ENCODE data around the gene CDC14A.
"Not testable (repeated sequence)": the region's sequence is repeated elsewhere in the genome, so short reads cannot be mapped to it uniquely, and the experiment has no call there.

CDC14A gene

GRCh38 chr1:100404821-100405220, 52.5 kb downstream of the CDC14A start:
- no peak overlapping the region for H3K4ac ChIP-seq (ENCODE audit: low read depth in 1 of 2, low read length in 2 of 2)
- H3K9ac ChIP-seq (ENCODE audit: low read length): peak overlapping the region; percentile 28
- 93% methylated on average over 1 of the region's 2 CpGs for whole genome bisulfite sequencing

DNA sequence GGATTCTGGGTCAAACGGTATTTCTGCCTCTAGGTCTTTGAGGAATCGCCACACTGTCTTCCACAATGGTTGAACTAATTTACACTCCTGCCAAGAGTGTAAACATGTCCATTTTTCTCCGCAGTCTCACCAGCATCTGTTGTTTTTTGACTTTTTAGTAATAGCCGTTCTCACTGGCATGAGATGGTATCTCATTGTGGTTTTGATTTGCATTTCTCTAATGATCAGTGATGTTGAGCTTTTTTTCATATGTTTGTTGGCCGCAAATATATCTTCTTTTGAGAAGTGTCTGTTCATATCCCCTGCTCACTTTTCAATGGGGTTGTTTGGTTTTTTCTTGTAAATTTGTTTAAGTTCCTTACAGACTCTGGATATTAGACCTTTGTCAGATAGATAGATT, 53.6 kb downstream of the CDC14A start:
- H3K27ac ChIP-seq (ENCODE audit: low read length, poor library complexity, severe bottlenecking); H3K23ac ChIP-seq (ENCODE audit: low read length in 2 of 2); H2BK120ac ChIP-seq (ENCODE audit: low read depth, low read length); H3K36me3 ChIP-seq (ENCODE audit: control insufficient read depth in 1 of 2, insufficient read depth in 2 of 2, low read depth in 1 of 2, low read length in 2 of 2); H3K79me1 ChIP-seq (replicated peaks; ENCODE audit: low read length, poor library complexity, severe bottlenecking); H2BK5ac ChIP-seq (ENCODE audit: low read depth, low read length, poor library complexity, severe bottlenecking); H2BK15ac ChIP-seq (ENCODE audit: low read depth, poor library complexity, severe bottlenecking); DNase-seq; H3K9ac ChIP-seq (ENCODE audit: low read length); H3K27me3 ChIP-seq (ENCODE audit: control insufficient read depth in 1 of 2, insufficient read depth in 1 of 2, low read length in 2 of 2); H3K4me1 ChIP-seq (ENCODE audit: control insufficient read depth, insufficient read depth, low read depth, low read length); H2AK5ac ChIP-seq (ENCODE audit: low read length, severe bottlenecking); H4K8ac ChIP-seq (ENCODE audit: low read length); H3K4ac ChIP-seq (ENCODE audit: low read depth in 1 of 2, low read length in 2 of 2); H2AFZ ChIP-seq (ENCODE audit: low read depth, low read length); H3K4me2 ChIP-seq (ENCODE audit: low read length, poor library complexity, severe bottlenecking); H4K91ac ChIP-seq (ENCODE audit: low read length); H3K9me3 ChIP-seq (ENCODE audit: control insufficient read depth, low read length); H3K18ac ChIP-seq (ENCODE audit: low read depth in 1 of 2, low read length in 2 of 2); H3K14ac ChIP-seq (ENCODE audit: low read length in 2 of 2); H2BK12ac ChIP-seq (ENCODE audit: low read length in 2 of 2); H3K4me3 ChIP-seq (ENCODE audit: insufficient read depth in 1 of 2, low read depth in 1 of 2, low read length in 2 of 2): not testable (repeated sequence)
- WGBS: 98% methylated on average over 4 of the region's 5 CpGs

More at GRCh38 chr1:100404821-100405220, 52.5 kb downstream of the CDC14A start:
- DNase-seq: no peak
- Histone ChIP-seq H3K14ac (ENCODE audit: low read length in 2 of 2) (no peak overlapping the region), H3K79me1 (replicated peaks; ENCODE audit: low read length, poor library complexity, severe bottlenecking) (peaks cover 5% of the 10 kb centered on the region), H3K4me2 (ENCODE audit: low read length, poor library complexity, severe bottlenecking) (no peak overlapping the region), H3K18ac (ENCODE audit: low read depth in 1 of 2, low read length in 2 of 2) (no peak overlapping the region), H3K4me1 (ENCODE audit: control insufficient read depth, insufficient read depth, low read depth, low read length) (no peaks in the 10 kb centered on the region), H2AFZ (ENCODE audit: low read depth, low read length) (no peak overlapping the region), H3K4me3 (ENCODE audit: insufficient read depth in 1 of 2, low read depth in 1 of 2, low read length in 2 of 2) (no peak overlapping the region), H3K23ac (ENCODE audit: low read length in 2 of 2) (no peak overlapping the region), H3K27ac (ENCODE audit: low read length, poor library complexity, severe bottlenecking) (no peak overlapping the region), H2BK15ac (ENCODE audit: low read depth, poor library complexity, severe bottlenecking) (no peak overlapping the region), H2BK5ac (ENCODE audit: low read depth, low read length, poor library complexity, severe bottlenecking) (no peak overlapping the region), H2AK5ac (ENCODE audit: low read length, severe bottlenecking) (no peak overlapping the region), H2BK120ac (ENCODE audit: low read depth, low read length) (no peak overlapping the region), H3K36me3 (ENCODE audit: control insufficient read depth in 1 of 2, insufficient read depth in 2 of 2, low read depth in 1 of 2, low read length in 2 of 2) (no peaks in the 10 kb centered on the region), H3K27me3 (ENCODE audit: control insufficient read depth in 1 of 2, insufficient read depth in 1 of 2, low read length in 2 of 2) (no peaks in the 10 kb centered on the region), H2BK12ac (ENCODE audit: low read length in 2 of 2) (no peak overlapping the region), H4K91ac (ENCODE audit: low read length) (no peak overlapping the region), H4K8ac (ENCODE audit: low read length) (no peak overlapping the region), H3K9me3 (ENCODE audit: control insufficient read depth, low read length) (no peaks in the 10 kb centered on the region)

DNA sequence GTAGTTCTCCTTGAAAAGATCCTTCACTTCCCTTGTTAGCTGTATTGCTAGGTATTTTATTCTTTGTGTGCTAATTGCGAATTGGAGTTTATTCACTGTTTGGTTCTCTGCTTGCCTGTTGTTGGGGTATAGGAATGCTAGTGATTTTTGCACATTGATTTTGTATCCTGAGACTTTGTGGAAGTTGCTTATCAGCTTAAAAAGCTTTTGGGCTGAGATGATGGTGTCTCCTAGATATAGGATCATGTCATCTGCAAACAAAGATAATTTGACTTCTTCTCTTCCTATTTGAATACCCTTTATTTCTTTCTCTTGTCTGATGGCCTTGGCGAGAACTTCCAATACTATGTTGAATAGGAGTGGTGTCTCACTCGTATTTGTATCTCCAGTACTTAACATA, 55.1 kb downstream of the CDC14A start:
- not testable (repeated sequence) for H3K4me1 ChIP-seq (ENCODE audit: control insufficient read depth, insufficient read depth, low read depth, low read length); H3K79me1 ChIP-seq (replicated peaks; ENCODE audit: low read length, poor library complexity, severe bottlenecking); H3K4ac ChIP-seq (ENCODE audit: low read depth in 1 of 2, low read length in 2 of 2); H2BK5ac ChIP-seq (ENCODE audit: low read depth, low read length, poor library complexity, severe bottlenecking); H2BK15ac ChIP-seq (ENCODE audit: low read depth, poor library complexity, severe bottlenecking); H3K4me3 ChIP-seq (ENCODE audit: insufficient read depth in 1 of 2, low read depth in 1 of 2, low read length in 2 of 2); H3K27me3 ChIP-seq (ENCODE audit: control insufficient read depth in 1 of 2, insufficient read depth in 1 of 2, low read length in 2 of 2); DNase-seq; H2AK5ac ChIP-seq (ENCODE audit: low read length, severe bottlenecking); H2BK120ac ChIP-seq (ENCODE audit: low read depth, low read length); H3K18ac ChIP-seq (ENCODE audit: low read depth in 1 of 2, low read length in 2 of 2); H2BK12ac ChIP-seq (ENCODE audit: low read length in 2 of 2); H2AFZ ChIP-seq (ENCODE audit: low read depth, low read length); H3K14ac ChIP-seq (ENCODE audit: low read length in 2 of 2); H3K4me2 ChIP-seq (ENCODE audit: low read length, poor library complexity, severe bottlenecking); H3K9me3 ChIP-seq (ENCODE audit: control insufficient read depth, low read length); H3K36me3 ChIP-seq (ENCODE audit: control insufficient read depth in 1 of 2, insufficient read depth in 2 of 2, low read depth in 1 of 2, low read length in 2 of 2); H3K23ac ChIP-seq (ENCODE audit: low read length in 2 of 2); H4K8ac ChIP-seq (ENCODE audit: low read length); H3K9ac ChIP-seq (ENCODE audit: low read length); H3K27ac ChIP-seq (ENCODE audit: low read length, poor library complexity, severe bottlenecking); H4K91ac ChIP-seq (ENCODE audit: low read length)
- WGBS: 95% methylated on average over 1 of the region's 3 CpGs

DNA sequence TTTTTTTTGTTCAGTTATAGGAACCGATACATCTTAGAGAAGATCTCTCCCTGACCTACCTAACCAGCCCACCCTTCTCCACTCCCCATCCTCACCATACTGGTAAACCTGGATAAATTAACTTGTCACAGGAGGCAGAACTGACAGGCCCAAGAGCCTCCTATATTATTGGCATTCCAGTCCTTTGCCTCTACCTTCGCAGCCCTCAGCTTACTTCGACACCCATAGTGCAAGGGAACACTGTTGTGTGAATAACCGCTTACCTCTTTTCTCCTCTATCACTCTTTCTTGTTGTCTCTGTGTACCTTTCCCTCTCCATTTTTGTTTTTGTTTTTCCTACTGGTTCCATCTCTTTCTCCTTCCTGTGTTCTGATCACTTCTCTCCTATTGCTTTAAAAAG, 58.7 kb downstream of the CDC14A start:
- Histone ChIP-seq H3K79me1 (replicated peaks; ENCODE audit: low read length, poor library complexity, severe bottlenecking) (peaks cover 6% of the 10 kb centered on the region), H3K4me2 (ENCODE audit: low read length, poor library complexity, severe bottlenecking) (no peak overlapping the region), H3K4me1 (ENCODE audit: control insufficient read depth, insufficient read depth, low read depth, low read length) (no peaks in the 10 kb centered on the region), H2BK12ac (ENCODE audit: low read length in 2 of 2) (no peak overlapping the region), H4K91ac (ENCODE audit: low read length) (no peak overlapping the region), H3K14ac (ENCODE audit: low read length in 2 of 2) (no peak overlapping the region), H2AK5ac (ENCODE audit: low read length, severe bottlenecking) (no peak overlapping the region), H3K9ac (ENCODE audit: low read length) (no peak overlapping the region), H2BK5ac (ENCODE audit: low read depth, low read length, poor library complexity, severe bottlenecking) (no peak overlapping the region), H3K23ac (ENCODE audit: low read length in 2 of 2) (no peak overlapping the region), H2BK120ac (ENCODE audit: low read depth, low read length) (no peak overlapping the region), H4K8ac (ENCODE audit: low read length) (no peak overlapping the region), H3K27ac (ENCODE audit: low read length, poor library complexity, severe bottlenecking) (no peak overlapping the region), H3K36me3 (ENCODE audit: control insufficient read depth in 1 of 2, insufficient read depth in 2 of 2, low read depth in 1 of 2, low read length in 2 of 2) (no peaks in the 10 kb centered on the region), H3K4me3 (ENCODE audit: insufficient read depth in 1 of 2, low read depth in 1 of 2, low read length in 2 of 2) (no peak overlapping the region), H2BK15ac (ENCODE audit: low read depth, poor library complexity, severe bottlenecking) (no peak overlapping the region), H3K18ac (ENCODE audit: low read depth in 1 of 2, low read length in 2 of 2) (no peak overlapping the region), H2AFZ (ENCODE audit: low read depth, low read length) (no peak overlapping the region), H3K4ac (ENCODE audit: low read depth in 1 of 2, low read length in 2 of 2) (no peak overlapping the region), H3K9me3 (ENCODE audit: control insufficient read depth, low read length) (no peaks in the 10 kb centered on the region), H3K27me3 (ENCODE audit: control insufficient read depth in 1 of 2, insufficient read depth in 1 of 2, low read length in 2 of 2) (no peaks in the 10 kb centered on the region)
- WGBS: 93% methylated on average over 4 of the region's 4 CpGs
- DNase-seq: no peak
